Measurements from ENCODE around the gene RNF207. TPM values are rescaled to one million over a fixed set of nuclear protein-coding genes. Genes with fewer than 3 reads are reported as not detected.

The RNF207 gene
- total RNA-seq, 4 donors from 2014 or later: 3.6 to 8.4 (median 5.9) TPM

DNA sequence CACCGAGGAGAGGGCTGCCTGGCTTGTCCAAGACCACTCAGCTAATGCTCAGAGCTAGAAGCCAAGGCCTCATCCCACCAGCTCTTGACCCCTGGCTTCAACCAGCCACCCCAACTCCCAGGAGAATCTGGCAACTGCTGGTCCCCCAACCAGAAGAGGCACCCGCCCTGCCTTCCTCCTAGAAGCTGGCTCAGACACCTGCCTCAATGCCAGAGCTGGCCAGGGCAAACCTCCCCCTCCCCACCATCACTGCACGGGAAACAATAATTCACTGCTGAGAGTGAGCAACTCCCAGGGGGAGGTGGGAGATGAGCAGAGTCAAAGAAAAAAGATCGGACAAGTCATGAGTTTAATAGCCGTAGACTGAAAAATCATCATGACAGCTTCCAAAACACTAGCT is 29.1 kb upstream of the RNF207 start:
- TF ChIP-seq, protein P1, sequence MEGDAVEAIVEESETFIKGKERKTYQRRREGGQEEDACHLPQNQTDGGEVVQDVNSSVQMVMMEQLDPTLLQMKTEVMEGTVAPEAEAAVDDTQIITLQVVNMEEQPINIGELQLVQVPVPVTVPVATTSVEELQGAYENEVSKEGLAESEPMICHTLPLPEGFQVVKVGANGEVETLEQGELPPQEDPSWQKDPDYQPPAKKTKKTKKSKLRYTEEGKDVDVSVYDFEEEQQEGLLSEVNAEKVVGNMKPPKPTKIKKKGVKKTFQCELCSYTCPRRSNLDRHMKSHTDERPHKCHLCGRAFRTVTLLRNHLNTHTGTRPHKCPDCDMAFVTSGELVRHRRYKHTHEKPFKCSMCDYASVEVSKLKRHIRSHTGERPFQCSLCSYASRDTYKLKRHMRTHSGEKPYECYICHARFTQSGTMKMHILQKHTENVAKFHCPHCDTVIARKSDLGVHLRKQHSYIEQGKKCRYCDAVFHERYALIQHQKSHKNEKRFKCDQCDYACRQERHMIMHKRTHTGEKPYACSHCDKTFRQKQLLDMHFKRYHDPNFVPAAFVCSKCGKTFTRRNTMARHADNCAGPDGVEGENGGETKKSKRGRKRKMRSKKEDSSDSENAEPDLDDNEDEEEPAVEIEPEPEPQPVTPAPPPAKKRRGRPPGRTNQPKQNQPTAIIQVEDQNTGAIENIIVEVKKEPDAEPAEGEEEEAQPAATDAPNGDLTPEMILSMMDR (IDR thresholded peaks at IDR 0.05; ENCODE audit: low read depth): no peak

DNA sequence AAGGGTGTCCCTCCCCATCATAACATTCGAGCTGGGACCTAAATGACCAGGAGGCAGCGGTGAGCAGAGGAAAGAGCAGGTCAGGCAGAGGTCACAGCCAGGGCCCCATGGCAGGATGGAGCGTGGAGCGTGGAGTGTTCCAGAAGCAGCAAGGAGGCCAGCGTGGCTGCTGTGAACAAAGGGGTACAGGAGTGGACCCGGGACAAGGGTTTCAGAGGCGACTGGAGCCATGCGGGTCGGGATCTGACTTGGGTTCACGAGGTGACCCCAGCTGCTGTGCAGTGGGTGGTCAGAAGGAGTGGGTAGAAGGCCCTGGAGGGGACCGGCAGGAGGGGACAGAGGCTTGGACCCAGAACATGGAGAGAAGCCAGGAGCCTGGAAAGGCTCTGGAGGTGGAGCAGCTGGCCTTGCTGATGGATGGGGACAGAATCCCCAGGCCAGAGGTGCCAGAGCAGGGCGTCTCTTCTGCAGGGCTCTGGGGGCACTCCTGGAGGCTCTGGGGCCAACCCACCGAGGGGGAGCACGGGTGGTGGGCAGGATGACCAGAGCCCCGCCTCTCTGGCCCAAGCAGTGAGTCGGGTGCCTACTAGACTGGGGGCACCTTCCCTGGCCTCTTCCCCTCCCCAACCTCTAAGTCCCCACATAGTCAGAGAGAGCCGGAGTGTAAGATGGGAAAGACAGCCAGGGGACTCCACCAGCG is 28.1 kb upstream of the RNF207 start:
- TF ChIP-seq, protein P1 (IDR thresholded peaks at IDR 0.05; ENCODE audit: low read depth): no peak

DNA sequence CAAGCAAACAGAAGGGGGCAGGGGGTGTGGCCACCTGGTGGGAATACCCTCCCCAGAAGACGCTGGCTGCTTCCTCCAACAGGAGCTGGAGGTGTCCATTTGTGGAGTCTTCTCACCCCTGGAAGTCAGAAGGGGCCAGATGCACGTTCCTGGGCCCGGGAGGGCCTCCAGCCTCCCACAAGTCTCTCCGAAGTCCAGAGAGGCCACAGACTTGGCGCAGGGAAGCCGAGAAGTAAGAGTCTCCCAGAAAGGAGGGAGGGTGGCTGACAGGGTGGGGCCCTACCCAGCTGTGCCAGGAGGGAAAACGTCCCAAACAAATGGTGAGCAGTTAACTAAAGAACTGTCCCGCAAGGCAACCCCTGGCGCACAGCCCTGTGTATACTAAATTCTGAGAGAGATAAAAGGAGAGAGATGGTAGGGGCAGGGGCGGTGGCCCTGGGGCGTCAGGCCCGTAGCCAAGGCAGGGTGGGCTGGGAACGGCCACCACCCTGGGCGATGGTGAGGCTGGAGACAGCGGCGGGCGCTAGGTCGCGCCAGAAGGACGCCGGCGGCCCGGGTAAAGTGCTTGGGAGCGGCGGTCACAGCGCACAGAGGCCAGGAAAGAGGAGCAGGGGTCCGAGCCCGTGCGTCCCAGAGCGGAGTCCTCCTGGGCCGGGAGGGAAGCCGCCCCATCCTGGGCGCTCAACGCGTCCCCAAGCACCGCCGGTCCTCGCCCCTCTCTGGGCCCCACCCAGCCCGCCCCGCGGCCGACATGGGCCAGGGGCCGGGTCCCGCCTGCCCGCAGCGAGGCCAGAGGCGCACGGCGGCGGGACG is 27.0 kb upstream of the RNF207 start:
- TF ChIP-seq, protein P1 (IDR thresholded peaks at IDR 0.05; ENCODE audit: low read depth): no peak

DNA sequence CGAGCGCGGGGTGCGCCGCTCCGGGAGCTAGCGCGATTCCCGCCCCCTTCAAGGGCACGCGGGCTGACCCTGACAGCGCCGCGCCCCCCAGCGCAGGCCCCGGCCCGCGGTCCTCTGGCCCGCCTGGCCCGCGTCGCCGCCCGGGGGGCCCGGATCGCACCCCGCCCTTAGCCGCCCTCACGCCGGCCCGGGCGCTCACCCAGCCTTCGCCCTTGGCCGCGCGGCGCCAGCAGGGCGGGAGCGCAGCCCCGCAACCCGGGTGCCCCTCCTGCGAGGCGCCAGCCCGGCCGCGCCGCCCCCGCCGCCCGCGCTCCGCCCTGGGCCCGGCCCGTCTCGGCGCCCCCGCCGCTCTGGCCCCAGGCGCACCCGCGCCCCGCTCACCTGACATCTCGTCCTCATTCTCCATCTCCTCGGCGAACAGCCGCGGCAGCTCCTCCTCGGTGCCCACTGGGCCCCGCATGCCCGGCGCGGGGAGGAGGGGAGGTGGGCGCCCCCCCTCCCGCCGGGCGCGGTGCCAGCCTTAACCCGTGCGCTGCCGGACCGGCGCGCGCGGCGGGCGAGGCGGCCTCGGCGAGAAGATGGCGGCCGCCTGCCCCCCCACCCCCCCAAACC is 26.2 kb upstream of the RNF207 start:
- TF ChIP-seq, protein P1 (IDR thresholded peaks at IDR 0.05; ENCODE audit: low read depth): no peak

DNA sequence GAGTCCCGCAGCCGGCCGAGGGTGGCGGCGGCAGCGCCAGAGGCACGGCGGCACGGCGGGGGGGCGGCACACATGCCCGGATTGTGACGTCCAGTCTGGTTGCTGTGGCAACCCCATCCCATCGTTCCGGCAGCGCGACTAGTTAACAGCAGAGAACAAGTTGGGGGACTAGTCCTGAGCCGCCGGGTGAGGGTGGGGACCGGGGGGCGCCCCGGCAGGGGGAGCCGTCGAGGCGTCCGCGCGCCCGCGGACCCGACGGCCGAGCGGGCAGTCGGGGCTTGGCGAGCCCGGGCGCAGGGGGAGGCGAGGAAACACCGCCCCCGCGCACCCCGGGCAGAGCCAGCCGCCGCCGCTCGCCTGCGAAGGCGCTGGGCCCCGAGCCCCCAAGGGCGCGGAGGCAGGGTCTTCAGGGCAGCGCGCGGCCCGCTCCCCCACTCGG is 25.6 kb upstream of the RNF207 start, which contains the start of gene CHD5:
Gene CHD5 (minus strand): TSS at position 54 of the 439 bp plus-strand sequence. CDS start 298 bp downstream, outside the sequence.
- TF ChIP-seq, protein P1 (IDR thresholded peaks at IDR 0.05; ENCODE audit: low read depth): no peak

DNA sequence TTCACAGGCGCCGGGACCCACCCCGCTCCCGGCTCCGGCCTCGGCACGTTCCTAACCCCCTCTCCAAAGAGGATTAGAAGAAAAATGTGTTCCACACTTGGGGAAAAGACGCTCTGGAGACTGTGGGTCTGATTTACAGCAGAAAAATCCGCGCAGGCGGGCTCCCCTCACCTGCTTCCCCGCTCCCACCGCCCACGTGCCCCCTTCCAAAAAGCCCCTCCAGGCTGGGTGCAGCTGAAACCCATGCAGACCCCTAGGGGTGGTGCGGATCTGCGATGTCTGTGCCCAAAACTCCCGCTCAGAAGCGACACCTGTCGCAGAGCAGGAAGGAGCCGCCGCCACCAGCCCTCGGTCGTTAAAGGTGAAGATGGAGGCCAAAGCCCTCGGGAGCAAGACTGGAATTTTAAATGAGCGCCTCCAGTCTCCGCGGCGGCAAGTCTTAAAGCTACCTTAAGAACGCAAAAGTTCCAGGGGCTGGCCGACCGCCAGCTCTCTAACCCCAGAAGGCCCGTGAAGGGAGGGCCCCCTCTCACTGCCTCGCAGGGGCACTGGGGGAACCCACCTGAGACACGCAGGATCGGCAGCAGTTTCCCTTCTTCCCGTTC is 25.1 kb upstream of the RNF207 start:
- TF ChIP-seq, protein P1 (IDR thresholded peaks at IDR 0.05; ENCODE audit: low read depth): no peak
